GM12892 (cell line): Measurements from ENCODE around the gene ACVR1.

Experiments used
- POLR2A ChIP-seq: IDR thresholded peaks from 2 replicates; pipeline ENCODE4 v1.6.1; 2011; ENCODE audit warnings: low read depth, low read length, control low read depth
- POLR2AphosphoS5 ChIP-seq: IDR thresholded peaks from 2 replicates; pipeline ENCODE4 v1.6.1; 2011; ENCODE audit warnings: low read depth, low read length, control low read depth
- TAF1 ChIP-seq: IDR thresholded peaks from 2 replicates; pipeline ENCODE4 v1.6.1; 2011; ENCODE audit warnings: low read depth, mild to moderate bottlenecking, control low read depth, low read length, borderline replicate concordance

DNA sequence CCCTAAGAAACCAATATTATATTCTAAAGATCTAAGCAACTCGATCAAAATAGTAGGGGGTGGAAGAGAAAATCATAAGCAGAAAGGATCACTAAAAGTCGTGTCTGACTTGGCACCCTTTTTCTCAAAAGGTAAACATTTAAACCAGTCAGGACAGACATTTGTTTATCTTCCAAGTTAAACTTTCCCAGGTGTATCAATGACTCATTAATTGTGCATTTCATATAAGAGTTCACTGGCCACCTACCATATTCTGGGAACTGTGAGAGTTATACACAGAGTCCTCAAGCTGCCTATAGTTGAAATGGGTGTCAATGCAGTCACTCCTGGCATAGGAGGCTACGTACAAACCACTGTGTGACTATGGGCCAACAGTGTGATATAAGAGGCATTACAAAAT, 4.8 kb upstream of the ACVR1 start:
- no peak for TF ChIP-seq POLR2AphosphoS5
- no peak for TF ChIP-seq POLR2A
- TF ChIP-seq TAF1: no peak
